GM12878 (cell line): ENCODE results near the gene RAB33A. TPM values are rescaled to one million over a fixed set of nuclear protein-coding genes. Genes with fewer than 3 reads are reported as not detected.

Experiments used
- ATAC-seq: fragments of 200-7000 bp; cut with Tn5 transposase; 3 replicates; pipeline ENCODE4 v1.9.1; 2020; ENCODE audit warnings: mild to moderate bottlenecking, moderate library complexity
- Bru-seq: library from RNA; stranded (reverse); fragments of 400-500 nt; gene quantifications from one replicate; lab custom pipeline; 2021; lab: Mats Ljungman, UMichigan
- BruChase-seq, 2 experiments: library from RNA; stranded (reverse); fragments of 400-500 nt; gene quantifications; one replicate each; lab custom pipeline; 2021; lab: Mats Ljungman, UMichigan
- BruUV-seq: library from RNA; stranded (reverse); fragments of 400-500 nt; replicated peaks from 2 replicates; lab custom pipeline; 2021; lab: Mats Ljungman, UMichigan
- CTCF ChIA-PET: fragments of 300-600 bp; sonication (Branson Sonifier 250); formaldehyde crosslinking; extraction: SDS; loops from one replicate; lab custom pipeline; 2021; ENCODE audit warnings: inconsistent platforms; lab: Yijun Ruan, JAX
- POLR2A ChIA-PET: fragments of 350-600 bp; formaldehyde crosslinking; extraction: SDS; loops from one replicate; lab custom pipeline; 2021; ENCODE audit warnings: inconsistent platforms; lab: Charles Lee
- RAD21 ChIA-PET: fragments of 300-600 bp; sonication (Branson Sonifier 250); formaldehyde crosslinking; loops from one replicate; lab custom pipeline; 2023; ENCODE audit warnings: antibody characterized with exemption; ENCODE audit not compliant: unreplicated experiment; lab: Charles Lee
- SMC1A ChIA-PET: fragments of 300-600 bp; sonication (Branson Sonifier 250); formaldehyde crosslinking; loops from one replicate; lab custom pipeline; 2023; ENCODE audit not compliant: unreplicated experiment, uncharacterized antibody; lab: Charles Lee
- DNase-seq: peaks from one replicate; pipeline ENCODE4 v3.0.0-alpha.2; 2011; ENCODE audit warnings: low read depth, low spot score
- FAIRE-seq: peaks from 3 replicates; lab custom pipeline; 2011; peaks lifted over from hg19 to GRCh38; lab: Jason Lieb, UNC
- H2AFZ ChIP-seq: 2 replicates; pipeline ENCODE4 v1.6.0; 2011; ENCODE audit warnings: low read depth, low read length, control low read depth; ENCODE audit not compliant: control insufficient read depth
- H3K27ac ChIP-seq: 2 replicates; pipeline ENCODE4 v1.5.1; 2011; ENCODE audit warnings: control low read depth; ENCODE audit not compliant: control insufficient read depth, insufficient read depth
- H3K27me3 ChIP-seq, 2 experiments: replicated peaks in 1 of 2; 2 replicates each; pipeline versions ENCODE4 v1.6.0 to v1.6.1; 2011; ENCODE audit warnings: low read length in 1 of 2; ENCODE audit not compliant: control insufficient read depth in 2 of 2, insufficient read depth in 2 of 2
- H3K36me3 ChIP-seq, 2 experiments: 2 replicates each; pipeline ENCODE4 v1.5.1; 2011; ENCODE audit warnings: low read length in 1 of 2; ENCODE audit not compliant: control insufficient read depth in 2 of 2, insufficient read depth in 2 of 2
- H3K4me1 ChIP-seq: 2 replicates; pipeline ENCODE4 v1.6.1; 2011; ENCODE audit warnings: mild to moderate bottlenecking, low read length, moderate library complexity, mixed read lengths; ENCODE audit not compliant: control insufficient read depth, insufficient read depth
- H3K4me2 ChIP-seq: 2 replicates; pipeline ENCODE4 v1.6.0; 2011; ENCODE audit warnings: control low read depth; ENCODE audit not compliant: control insufficient read depth, insufficient read depth
- H3K4me3 ChIP-seq: fragments of 200-600 bp; sonication (generic); 2 replicates; pipeline ENCODE4 v1.5.1; 2016
- H3K79me2 ChIP-seq: 2 replicates; pipeline ENCODE4 v1.6.0; 2011; ENCODE audit warnings: low read length; ENCODE audit not compliant: control insufficient read depth, insufficient read depth
- H3K9ac ChIP-seq: 2 replicates; pipeline ENCODE4 v1.8.0; 2011; ENCODE audit warnings: low read length, control low read depth, mixed read lengths; ENCODE audit not compliant: control insufficient read depth, insufficient read depth
- H3K9me3 ChIP-seq: replicated peaks from 3 replicates; pipeline ENCODE4 v1.5.1; 2011; ENCODE audit warnings: mild to moderate bottlenecking, low read length; ENCODE audit not compliant: control insufficient read depth, insufficient read depth
- H4K20me1 ChIP-seq: 2 replicates; pipeline ENCODE4 v1.6.0; 2011; ENCODE audit not compliant: control insufficient read depth, insufficient read depth
- BHLHE40 ChIP-seq, 2 experiments: fragments of 450-650 bp in 1 of 2; IDR thresholded peaks; 2 replicates each; pipeline ENCODE4 v1.6.1; 2011 to 2017; ENCODE audit warnings: low read depth in 2 of 2, borderline replicate concordance in 1 of 2, improper control_type of control experiment in 1 of 2, low read length in 1 of 2, mild to moderate bottlenecking in 1 of 2
- CBFB ChIP-seq: IDR thresholded peaks from 2 replicates; pipeline ENCODE4 v1.6.1; 2016; ENCODE audit warnings: antibody characterized with exemption, low read depth
- CHD2 ChIP-seq: IDR thresholded peaks from 2 replicates; pipeline ENCODE4 v1.6.1; 2011; ENCODE audit warnings: low read depth, low read length, improper control_type of control experiment, borderline replicate concordance
- GATAD2B ChIP-seq: fragments of 450-650 bp; conservative IDR thresholded peaks from 2 replicates; pipeline ENCODE4 v1.6.1; 2017; ENCODE audit warnings: low read depth, mild to moderate bottlenecking, moderate library complexity
- KDM1A ChIP-seq: fragments of 200-600 bp; sonication (generic); IDR thresholded peaks from 2 replicates; pipeline ENCODE4 v1.6.1; 2016; ENCODE audit warnings: borderline replicate concordance
- MAX ChIP-seq: IDR thresholded peaks from 2 replicates; pipeline ENCODE4 v1.6.1; 2012; ENCODE audit warnings: low read depth, low read length, improper control_type of control experiment
- MEF2A ChIP-seq: IDR thresholded peaks from 2 replicates; pipeline ENCODE4 v1.6.1; 2011; ENCODE audit warnings: low read depth, mild to moderate bottlenecking, low read length, moderate library complexity; ENCODE audit not compliant: insufficient read depth
- NFXL1 ChIP-seq: fragments of 450-650 bp; IDR thresholded peaks from 2 replicates; pipeline ENCODE4 v1.6.1; 2017; ENCODE audit warnings: antibody characterized with exemption, mild to moderate bottlenecking, borderline replicate concordance
- POLR2A ChIP-seq: IDR thresholded peaks from 2 replicates; pipeline ENCODE4 v1.6.1; 2011; ENCODE audit warnings: low read depth, mild to moderate bottlenecking, low read length
- PRDM15 ChIP-seq: fragments of 450-650 bp; formaldehyde crosslinking; IDR thresholded peaks from 2 replicates; pipeline ENCODE4 v1.4.0; 2020; ENCODE audit warnings: mild to moderate bottlenecking, moderate library complexity
- SUZ12 ChIP-seq: fragments of 200-600 bp; sonication (generic); IDR thresholded peaks from one replicate; pipeline ENCODE4 v1.6.1; 2018; ENCODE audit warnings: antibody characterized with exemption, mild to moderate bottlenecking; ENCODE audit not compliant: unreplicated experiment
- TBL1XR1 ChIP-seq: IDR thresholded peaks from 2 replicates; pipeline ENCODE4 v1.6.1; 2012; ENCODE audit warnings: low read depth, low read length, improper control_type of control experiment
- TCF7 ChIP-seq: IDR thresholded peaks from 2 replicates; pipeline ENCODE4 v1.6.1; 2014; ENCODE audit warnings: antibody characterized with exemption, borderline replicate concordance
- ZNF207 ChIP-seq: fragments of 450-650 bp; IDR thresholded peaks from 2 replicates; pipeline ENCODE4 v1.6.1; 2014; ENCODE audit warnings: antibody characterized with exemption, mild to moderate bottlenecking, borderline replicate concordance
- WGBS: methylation state at CpG from one replicate; pipeline ENCODE4 v1.1.6; 2016; ENCODE audit warnings: low lambda C conversion rate; ENCODE audit not compliant: insufficient replicate concordance, insufficient coverage; ENCODE audit errors: missing lambda C conversion rate; 5-methylcytosine and 5-hydroxymethylcytosine counted together
- in situ Hi-C: fragments of 300-500 bp; cut with MboI; formaldehyde crosslinking; loops from 9 replicates; pipeline ENCODE4 v1.14.3; 2018; ENCODE audit warnings: mixed read lengths
- intact Hi-C: fragments of 100-400 bp; cut with micrococcal nuclease; formaldehyde crosslinking; loops from one replicate; pipeline ENCODE4 v1.14.2; 2022; ENCODE audit not compliant: unreplicated experiment
- long read RNA-seq, 2 experiments: library from polyadenylated mRNA; unstranded; transcript quantifications; one replicate each; pipeline ENCODE4 v2.0.0, GENCODE V29; 2019 to 2020
- polyA minus RNA-seq, 3 experiments: library from RNA; depleted of rRNA, polyadenylated mRNA; stranded (reverse); fragments of >200 nt; gene quantifications; 2 replicates each; pipeline ENCODE4 v1.2.3, GENCODE V29; 2011
- polyA plus RNA-seq, 11 experiments: library from polyadenylated mRNA; depleted of rRNA in 4 of 11; unstranded in 6 of 11; stranded (reverse) in 5 of 11; fragments of >200 nt; fragmentation: Nextera tagmentation in 4 of 11; fragmentation: Illumina TruSeq in 1 of 11; extraction: Ambion mirVana in 4 of 11; extraction: Trizol in 1 of 11; gene quantifications; 1 replicate in 1 of 11; 2 replicates in 10 of 11; pipeline versions ENCODE4 v1.2.1 to v1.2.3, GENCODE V29; 2011 to 2016; ENCODE audit warnings: inconsistent platforms in 2 of 11, missing spikeins in 2 of 11, low read depth in 1 of 11
- total RNA-seq, 4 experiments: library from RNA; depleted of rRNA in 3 of 4; stranded (reverse); fragments of >200 nt in 3 of 4; fragmentation: Illumina TruSeq in 1 of 4; extraction: Trizol in 1 of 4; gene quantifications; 2 replicates each; pipeline versions ENCODE4 v1.2.1 to v1.2.3, GENCODE V29; 2013 to 2021

RAB33A gene
- 7.0 and 7.1 TPM in 2 replicates for total RNA-seq (2013; cell fraction: nucleolus; rRNA removed)
- total RNA-seq (2014; rRNA removed) (37.1 and 39.7 TPM in 2 replicates), total RNA-seq (2014; rRNA removed; fragmentation: Illumina TruSeq; extraction: Trizol) (19.1 and 19.8 TPM in 2 replicates), total RNA-seq (2021) (21.8 and 24.4 TPM in 2 replicates), polyA plus RNA-seq (2011; rRNA removed) (48.6 and 67.3 TPM in 2 replicates), polyA plus RNA-seq (2014; fragmentation: Illumina TruSeq; extraction: Trizol) (30.5 and 38.5 TPM in 2 replicates), polyA plus RNA-seq (2014; fragmentation: Nextera tagmentation; extraction: Ambion mirVana) (10 to 100 TPM in 1 of 2 experiments, 1 to 10 TPM in 1; 6.3 to 14.7 TPM), polyA plus RNA-seq (2014; rRNA removed) (38.5 and 40.5 TPM in 2 replicates), polyA plus RNA-seq (2016; fragmentation: Nextera tagmentation; extraction: Ambion mirVana) (10 to 100 TPM; 36.2 to 37.3 TPM), polyA minus RNA-seq (2011; rRNA and poly(A)+ RNA removed) (69.5 and 71.9 TPM in 2 replicates), Bru-seq, nascent RNA (percentile 65 among the genes with signal in this experiment), BruChase-seq, experiment 1, labeled RNA remaining after a 6-hour chase (percentile 48 among the genes with signal in this experiment), BruChase-seq, experiment 2, labeled RNA remaining after a 2-hour chase (percentile 52 among the genes with signal in this experiment)
- 14.7 TPM for polyA plus RNA-seq (2011; ENCODE audit: low read depth)
- 66.1 and 82.2 TPM in 2 replicates for polyA plus RNA-seq (2011; cell fraction: cytosol; rRNA removed)
- 30.0 and 48.6 TPM in 2 replicates for polyA plus RNA-seq (2011; cell fraction: nucleus; rRNA removed)
- 22.3 and 27.9 TPM in 2 replicates for polyA plus RNA-seq (2012)
- 14.0 and 14.5 TPM in 2 replicates for polyA minus RNA-seq (2011; cell fraction: cytosol; rRNA and poly(A)+ RNA removed)
- polyA minus RNA-seq (2011; cell fraction: nucleus; rRNA and poly(A)+ RNA removed), result 11.6 and 17.7 TPM in 2 replicates
- long read RNA-seq, experiment 1, transcript RAB33A-201 (2 exons, 1,258 nt), result major isoform, 20 of 22 reads
- long read RNA-seq, experiment 1, partial matches to known transcripts, result 0 of 22 reads
- long read RNA-seq, experiment 1, other reads (novel, unspliced or antisense), result 2 of 22 reads
- long read RNA-seq, experiment 2, transcript RAB33A-201 (2 exons, 1,258 nt), result major isoform, 102 of 103 reads
- long read RNA-seq, experiment 2, partial matches to known transcripts, result 0 of 103 reads
- long read RNA-seq, experiment 2, other reads (novel, unspliced or antisense), result 1 of 103 reads

DNA sequence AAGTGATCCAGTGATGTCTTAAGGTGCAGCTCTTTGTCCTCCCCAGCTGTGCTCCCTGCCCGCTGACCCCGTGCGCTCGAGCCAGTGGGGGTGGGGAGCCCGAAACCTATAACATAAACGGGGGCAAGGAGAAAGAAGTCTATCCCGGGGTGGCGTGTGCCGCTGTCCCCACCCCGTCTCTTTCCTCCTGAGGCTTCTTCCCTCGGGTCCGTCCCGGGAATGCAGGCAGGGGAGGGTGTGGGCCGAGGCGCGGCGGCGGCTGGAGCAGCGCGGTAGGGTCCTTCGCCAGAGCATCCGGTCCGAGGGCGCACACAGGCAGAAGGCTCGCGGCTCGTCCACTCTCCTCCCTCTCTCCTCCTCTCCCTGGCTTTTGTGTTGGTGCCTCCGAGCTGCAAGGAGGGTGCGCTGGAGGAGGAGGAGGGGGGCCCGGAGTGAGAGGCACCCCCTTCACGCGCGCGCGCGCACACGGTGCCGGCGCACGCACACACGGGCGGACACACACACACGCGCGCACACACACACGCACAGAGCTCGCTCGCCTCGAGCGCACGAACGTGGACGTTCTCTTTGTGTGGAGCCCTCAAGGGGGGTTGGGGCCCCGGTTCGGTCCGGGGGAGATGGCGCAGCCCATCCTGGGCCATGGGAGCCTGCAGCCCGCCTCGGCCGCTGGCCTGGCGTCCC is at the start of gene RAB33A:
Gene RAB33A (plus strand): TSS at position 517 of the 681 bp plus-strand sequence. CDS start 101 bp downstream, at position 618.
- ChIA-PET POLR2A (interaction anchor here (0.6 to 4.2 kb wide), 5 partner anchors 9 to 86 kb away, joined by 3 to 28 read pairs (median 4); no protein-coding TSS in a partner anchor), RAD21 (interaction anchor here (0.9 to 3.0 kb wide), 2 partner anchors 18 to 85 kb away, joined by 3 to 13 read pairs; no protein-coding TSS in a partner anchor), CTCF (interaction anchor here (0.6 to 2.5 kb wide), 4 partner anchors 21 to 240 kb away, joined by 3 to 7 read pairs (median 3); no protein-coding TSS in a partner anchor), SMC1A (interaction anchor here (1.5 to 3.1 kb wide), 2 partner anchors 64 to 86 kb away, joined by 3 to 13 read pairs; no protein-coding TSS in a partner anchor)
- BruUV-seq, result no TSS peak
- ATAC-seq, result peak; percentile 33
- Histone ChIP-seq H3K9ac (peak within 1 kb of the TSS; percentile 75), H3K4me2 (peak within 1 kb of the TSS; percentile 78), H3K4me3 (peak within 1 kb of the TSS; percentile 80), H3K9me3 (no peaks in the 10 kb centered on the region), H4K20me1 (no peaks in the 10 kb centered on the region), H3K79me2 (peaks cover 50% of the 10 kb centered on the region), H3K27me3 (no peaks in the 10 kb centered on the region), H2AFZ (peak within 1 kb of the TSS; percentile 71), H3K27ac (peak within 1 kb of the TSS; percentile 84), H3K36me3 (no peaks in the 10 kb centered on the region), H3K4me1 (peaks cover 14% of the 10 kb centered on the region)
- FAIRE-seq, result no peak
- in situ Hi-C loops (loop anchor here (10.0 kb wide), 1 partner anchor 87 kb away; no protein-coding TSS in a partner anchor), intact Hi-C loops (loop anchor here (5.0 to 10.0 kb wide), 4 partner anchors 49 to 397 kb away; partner anchors contain the start of gene SASH3)
- no peak for DNase-seq
- 27% methylated on average over 28 of the region's 61 CpGs for WGBS
- peak; percentile 78; the same call in 1 of the 2 replicates for TF ChIP-seq NFXL1
- no peak for TF ChIP-seq CBFB
- no peak for TF ChIP-seq MEF2A
- TF ChIP-seq SUZ12, result no peak
- no peak for TF ChIP-seq KDM1A
- TF ChIP-seq GATAD2B, result peak; percentile 66; the same call in 1 of the 2 replicates
- no peak for TF ChIP-seq ZNF207
- no peak for TF ChIP-seq TCF7
- TF ChIP-seq TBL1XR1, result no peak
- peak; percentile 66; the same call in 1 of the 2 replicates for TF ChIP-seq POLR2A
- peak in 1 of 2 experiments; percentile 76; a peak in 2 of 4 replicates for TF ChIP-seq BHLHE40 (IDR thresholded peaks at IDR 0.05; ENCODE audit: borderline replicate concordance in 1 of 2, low read depth in 2 of 2, low read length in 1 of 2)
- TF ChIP-seq CHD2, result no peak
- TF ChIP-seq MAX, result no peak
- no peak for TF ChIP-seq PRDM15
